K562 (cell line): ENCODE measurements around the gene SCFD2.

Source experiments
- BACH1 ChIP-seq: fragments of 200-800 bp; sonication (Bioruptor generic); IDR thresholded peaks from 2 replicates; pipeline ENCODE4 v1.6.1; 2016; ENCODE audit warnings: missing genetic modification characterization, missing compliant biosample characterization
- BDP1 ChIP-seq: IDR thresholded peaks from 3 replicates; pipeline ENCODE4 v1.6.1; 2011; ENCODE audit not compliant: insufficient read length, insufficient read depth
- CTCF ChIP-seq, 3 experiments: IDR thresholded peaks in 2 of 3; conservative IDR thresholded peaks in 1 of 3; 2 replicates each; pipeline ENCODE4 v1.5.1; 2011 to 2012; ENCODE audit warnings: low read length in 3 of 3, mild to moderate bottlenecking in 3 of 3, control low read depth in 2 of 3, improper control_type of control experiment in 1 of 3, inconsistent platforms in 1 of 3, low read depth in 1 of 3, mixed read lengths in 1 of 3, moderate library complexity in 1 of 3; ENCODE audit not compliant: insufficient read depth in 2 of 3
- E2F3 ChIP-seq: fragments of 250-450 bp; sonication (Bioruptor Pico); IDR thresholded peaks from 2 replicates; pipeline ENCODE4 v1.4.0; 2020; ENCODE audit warnings: mild to moderate bottlenecking
- FOS ChIP-seq: IDR thresholded peaks from 3 replicates; pipeline ENCODE4 v1.6.1; 2011; ENCODE audit not compliant: insufficient read length; ENCODE audit errors: extremely low read depth
- HES1 ChIP-seq: fragments of 450-650 bp; IDR thresholded peaks from 2 replicates; pipeline ENCODE4 v1.6.1; 2016; ENCODE audit warnings: low read depth, mild to moderate bottlenecking, moderate library complexity
- KLF10 ChIP-seq: fragments of 250-450 bp; sonication (Bioruptor Pico); IDR thresholded peaks from 2 replicates; pipeline ENCODE4 v1.6.1; 2021; ENCODE audit warnings: matching md5 sums
- KLF16 ChIP-seq: IDR thresholded peaks from 2 replicates; pipeline ENCODE4 v1.6.1; 2016; ENCODE audit warnings: antibody characterized with exemption
- NR3C1 ChIP-seq: sonication (generic); formaldehyde crosslinking; IDR thresholded peaks from 2 replicates; pipeline ENCODE4 v1.8.1; 2022; ENCODE audit warnings: missing genetic modification reagents
- SAP30 ChIP-seq: fragments of 200-600 bp; sonication (generic); IDR thresholded peaks from 2 replicates; pipeline ENCODE4 v1.6.1; 2012; ENCODE audit warnings: borderline replicate concordance, low read depth, mild to moderate bottlenecking, moderate library complexity, low read length, control low read depth, inconsistent platforms; ENCODE audit not compliant: insufficient read depth, poor library complexity, severe bottlenecking
- TAF1 ChIP-seq: IDR thresholded peaks from 2 replicates; pipeline ENCODE4 v1.6.1; 2011; ENCODE audit warnings: mild to moderate bottlenecking, low read length, moderate library complexity; ENCODE audit not compliant: insufficient read depth, control insufficient read depth, severe bottlenecking; ENCODE audit errors: extremely low read depth
- TCF7L2 ChIP-seq: fragments of 150-350 bp; IDR thresholded peaks from 2 replicates; pipeline ENCODE4 v1.6.1; 2016; ENCODE audit warnings: low read depth, mild to moderate bottlenecking, low read length, moderate library complexity
- ZNF146 ChIP-seq: IDR thresholded peaks from one replicate; pipeline ENCODE4 v1.6.1; 2018; ENCODE audit warnings: missing compliant biosample characterization; ENCODE audit not compliant: unreplicated experiment

- TF ChIP-seq E2F3 (CRISPR knock-in tag) (no peak), TAF1 (no peak), KLF10 (CRISPR knock-in tag) (no peak), HES1 (no peak), CTCF (IDR thresholded peaks at IDR 0.05 in 2 of 3, conservative IDR thresholded peaks at IDR 0.05 in 1 of 3; ENCODE audit: insufficient read depth in 2 of 3, low read depth in 1 of 3, low read length in 3 of 3) (no peak), KLF16 (no peak), SAP30 (no peak), ZNF146 (CRISPR knock-in tag) (no peak), FOS (no peak), TCF7L2 (no peak), BDP1 (no peak), BACH1 (tag) (no peak), NR3C1 (CRISPR knock-in tag) (no peak)
These were observed 450.0 kb downstream of the SCFD2 start for GRCh38 chr4:52915730-52916300.
